ENCODE measurements around the gene THTPA. TPM values are rescaled to one million over a fixed set of nuclear protein-coding genes. Genes with fewer than 3 reads are reported as not detected.
A peak's percentile ranks its signal among the peaks of the same experiment; 100 is the strongest.

THTPA gene
- total RNA-seq, 1 experiment from 2014 or later = 4.1 TPM

DNA sequence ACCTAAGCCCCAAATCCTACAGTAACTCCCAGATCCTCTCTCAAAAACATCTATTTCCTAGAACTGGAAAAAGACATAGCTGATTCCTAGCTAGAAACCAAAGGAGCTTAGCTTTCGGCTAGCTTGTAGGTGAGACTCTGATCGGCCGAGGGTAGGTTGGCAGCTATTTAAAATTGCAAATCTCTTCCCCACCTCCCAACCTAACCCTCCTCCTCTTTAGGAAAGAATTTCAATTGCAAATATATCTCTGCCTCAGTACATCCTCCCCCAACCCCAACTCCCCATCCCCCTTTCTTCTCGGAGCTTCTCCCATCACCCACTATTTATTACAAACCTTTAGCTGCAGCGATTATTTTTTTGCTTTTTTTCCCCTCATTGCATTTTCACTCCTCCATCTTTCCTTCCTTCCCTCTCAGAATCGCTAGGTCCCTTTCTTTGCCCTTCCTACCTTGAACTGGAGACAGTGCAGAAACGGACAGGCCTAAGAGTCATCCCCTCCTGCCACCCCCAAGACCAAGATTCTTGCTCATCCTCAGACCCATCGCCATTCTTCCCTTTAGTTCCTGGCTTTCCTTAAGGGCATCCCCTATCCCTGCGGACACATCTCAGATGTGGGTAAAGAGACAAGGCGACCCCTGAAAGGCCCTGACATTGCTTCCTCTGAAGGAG lies 17.9 kb upstream of the THTPA start:
- TF ChIP-seq, protein P1, sequence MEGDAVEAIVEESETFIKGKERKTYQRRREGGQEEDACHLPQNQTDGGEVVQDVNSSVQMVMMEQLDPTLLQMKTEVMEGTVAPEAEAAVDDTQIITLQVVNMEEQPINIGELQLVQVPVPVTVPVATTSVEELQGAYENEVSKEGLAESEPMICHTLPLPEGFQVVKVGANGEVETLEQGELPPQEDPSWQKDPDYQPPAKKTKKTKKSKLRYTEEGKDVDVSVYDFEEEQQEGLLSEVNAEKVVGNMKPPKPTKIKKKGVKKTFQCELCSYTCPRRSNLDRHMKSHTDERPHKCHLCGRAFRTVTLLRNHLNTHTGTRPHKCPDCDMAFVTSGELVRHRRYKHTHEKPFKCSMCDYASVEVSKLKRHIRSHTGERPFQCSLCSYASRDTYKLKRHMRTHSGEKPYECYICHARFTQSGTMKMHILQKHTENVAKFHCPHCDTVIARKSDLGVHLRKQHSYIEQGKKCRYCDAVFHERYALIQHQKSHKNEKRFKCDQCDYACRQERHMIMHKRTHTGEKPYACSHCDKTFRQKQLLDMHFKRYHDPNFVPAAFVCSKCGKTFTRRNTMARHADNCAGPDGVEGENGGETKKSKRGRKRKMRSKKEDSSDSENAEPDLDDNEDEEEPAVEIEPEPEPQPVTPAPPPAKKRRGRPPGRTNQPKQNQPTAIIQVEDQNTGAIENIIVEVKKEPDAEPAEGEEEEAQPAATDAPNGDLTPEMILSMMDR (conservative IDR thresholded peaks at IDR 0.05) = no peak
- no peak for TF ChIP-seq EZH2 (IDR thresholded peaks at IDR 0.05; ENCODE audit: low read depth)
- BruUV-seq (replicated peaks) = no TSS peak
- Histone ChIP-seq H4K20me1 (ENCODE audit: insufficient read depth) (no peaks in the 10 kb centered on the region), H3K4me1 (replicated peaks; ENCODE audit: insufficient read depth) (no peaks in the 10 kb centered on the region), H3K27me3 (ENCODE audit: insufficient read depth, low read depth) (no peaks in the 10 kb centered on the region), H3K9me3 (ENCODE audit: insufficient read depth, low read depth) (no peaks in the 10 kb centered on the region), H3K79me2 (ENCODE audit: low read depth) (no peaks in the 10 kb centered on the region), H3K4me2 (no peak overlapping the region), H3K9me2 (ENCODE audit: insufficient read depth) (no peaks in the 10 kb centered on the region), H3K36me3 (ENCODE audit: low read depth) (no peaks in the 10 kb centered on the region), H3K4me3 (no peak overlapping the region), H2AFZ (no peak overlapping the region), H3K27ac (no peak overlapping the region), H3F3A (ENCODE audit: insufficient read depth, low read depth) (no peaks in the 10 kb centered on the region)
- CTCF ChIA-PET = interaction anchor here (0.6 kb wide), 1 partner anchor 399 kb away, joined by 3 read pairs; no protein-coding TSS in a partner anchor
- DNase-seq = no peak
- intact Hi-C loops (cut with micrococcal nuclease; ENCODE audit: unreplicated experiment) = no loop called here
- POLR2A ChIA-PET (ENCODE audit: unreplicated experiment) = no interaction called here

DNA sequence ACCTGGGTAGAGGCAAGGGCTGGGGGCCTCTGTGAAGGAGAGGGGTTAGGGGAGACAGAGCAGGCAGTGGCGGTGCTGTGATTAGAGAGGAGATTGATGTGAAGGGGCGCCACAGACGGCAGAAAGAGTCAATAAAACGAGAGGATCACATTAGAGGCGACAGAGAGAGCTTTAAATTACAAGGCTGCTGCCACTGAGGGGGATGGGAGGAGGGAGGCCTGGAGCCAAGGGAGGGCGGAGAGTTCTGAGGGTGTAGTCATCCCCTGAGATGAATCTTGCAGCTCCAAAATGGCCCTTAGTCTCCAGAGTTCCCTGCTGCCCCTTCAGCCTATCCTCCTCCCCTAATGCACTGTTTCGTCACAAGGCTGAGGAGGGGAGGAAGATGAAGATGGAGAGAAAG lies 17.3 kb upstream of the THTPA start:
- TF ChIP-seq, protein P1 (conservative IDR thresholded peaks at IDR 0.05) = no peak
- no peak for TF ChIP-seq EZH2 (IDR thresholded peaks at IDR 0.05; ENCODE audit: low read depth)
- CTCF ChIA-PET = interaction anchor here (0.6 kb wide), 1 partner anchor 400 kb away, joined by 3 read pairs; no protein-coding TSS in a partner anchor
- POLR2A ChIA-PET (ENCODE audit: unreplicated experiment) = no interaction called here
- Histone ChIP-seq H3K4me2 (no peak overlapping the region), H4K20me1 (ENCODE audit: insufficient read depth) (no peaks in the 10 kb centered on the region), H3K36me3 (ENCODE audit: low read depth) (no peaks in the 10 kb centered on the region), H3K79me2 (ENCODE audit: low read depth) (no peaks in the 10 kb centered on the region), H3K9me2 (ENCODE audit: insufficient read depth) (no peaks in the 10 kb centered on the region), H3K9me3 (ENCODE audit: insufficient read depth, low read depth) (no peaks in the 10 kb centered on the region), H3K4me1 (replicated peaks; ENCODE audit: insufficient read depth) (no peaks in the 10 kb centered on the region), H3K27ac (no peak overlapping the region), H3F3A (ENCODE audit: insufficient read depth, low read depth) (no peaks in the 10 kb centered on the region), H2AFZ (no peak overlapping the region), H3K27me3 (ENCODE audit: insufficient read depth, low read depth) (no peaks in the 10 kb centered on the region), H3K4me3 (no peak overlapping the region)
- no peak for DNase-seq
- no TSS peak for BruUV-seq (replicated peaks)
- intact Hi-C loops (cut with micrococcal nuclease; ENCODE audit: unreplicated experiment) = no loop called here

DNA sequence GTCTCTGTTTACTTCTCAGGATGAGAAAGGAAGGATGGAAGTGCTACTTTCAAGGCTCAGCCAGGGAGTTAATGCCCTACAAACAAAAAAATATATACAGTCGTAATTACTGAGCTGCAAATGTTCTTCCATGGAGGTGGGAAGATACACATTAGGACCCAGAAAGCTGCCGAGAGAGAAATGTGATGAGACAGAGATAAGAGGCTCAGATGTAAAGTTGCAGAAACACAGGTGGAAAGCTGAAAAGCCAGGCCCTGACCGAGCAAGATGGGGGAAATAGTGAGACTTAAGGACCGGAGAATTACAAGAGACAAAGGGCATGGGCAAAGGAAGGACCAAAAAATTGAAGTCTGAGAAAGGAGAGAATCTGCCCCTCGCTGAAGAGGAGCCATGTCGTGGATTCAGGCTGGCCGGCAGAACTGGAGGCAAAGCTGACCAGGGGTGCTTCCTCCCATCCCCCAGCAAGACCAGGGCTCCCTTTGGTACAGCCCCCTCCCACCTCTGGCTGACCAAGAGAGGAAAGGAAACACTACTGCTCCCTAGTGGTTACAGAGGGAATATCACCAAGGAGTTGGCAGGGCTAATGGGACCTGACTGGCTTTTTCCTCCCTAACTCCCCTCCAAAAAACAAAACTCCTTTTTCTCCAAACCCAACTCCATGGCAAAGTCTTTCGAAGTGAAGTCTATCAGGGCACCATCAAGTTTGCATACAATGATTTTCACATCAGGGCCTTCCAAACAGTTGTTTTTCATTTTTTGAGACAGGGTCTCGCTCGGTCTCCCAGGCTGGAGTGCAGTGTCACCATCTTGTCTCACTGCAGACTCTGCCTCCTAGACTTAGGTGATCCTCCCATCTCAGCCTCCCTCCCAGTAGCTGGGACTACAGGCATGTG lies 16.6 kb upstream of the THTPA start:
- no peak overlapping the region for H3K4me2 ChIP-seq
- no peaks in the 10 kb centered on the region for H3K9me3 ChIP-seq (ENCODE audit: insufficient read depth, low read depth)
- H2AFZ ChIP-seq = no peak overlapping the region
- no peaks in the 10 kb centered on the region for H3K4me1 ChIP-seq (replicated peaks; ENCODE audit: insufficient read depth)
- no peaks in the 10 kb centered on the region for H3F3A ChIP-seq (ENCODE audit: insufficient read depth, low read depth)
- TF ChIP-seq, protein P1 (conservative IDR thresholded peaks at IDR 0.05) = peak; percentile 80
- TF ChIP-seq EZH2 (IDR thresholded peaks at IDR 0.05; ENCODE audit: low read depth) = no peak
- no TSS peak for BruUV-seq (replicated peaks)
- ChIA-PET CTCF (no interaction called here), POLR2A (ENCODE audit: unreplicated experiment) (no interaction called here)
- no peak overlapping the region for H3K27ac ChIP-seq
- no peaks in the 10 kb centered on the region for H3K9me2 ChIP-seq (ENCODE audit: insufficient read depth)
- no peak overlapping the region for H3K4me3 ChIP-seq
- no peaks in the 10 kb centered on the region for H3K79me2 ChIP-seq (ENCODE audit: low read depth)
- intact Hi-C loops (cut with micrococcal nuclease; ENCODE audit: unreplicated experiment) = no loop called here
- DNase-seq = no peak
- H3K36me3 ChIP-seq (ENCODE audit: low read depth) = no peaks in the 10 kb centered on the region
- H3K27me3 ChIP-seq (ENCODE audit: insufficient read depth, low read depth) = no peaks in the 10 kb centered on the region
- H4K20me1 ChIP-seq (ENCODE audit: insufficient read depth) = no peaks in the 10 kb centered on the region
